B cell (primary cell): Measurements from ENCODE around the gene OPN5. TPM values are rescaled to one million over a fixed set of nuclear protein-coding genes. Genes with fewer than 3 reads are reported as not detected.

ENCODE experiments used
- ATAC-seq: fragments of 200-7000 bp; cut with Tn5 transposase; one replicate; pipeline ENCODE4 v1.10.0; 2021; ENCODE audit warnings: low read depth, mild to moderate bottlenecking, moderate number of reproducible peaks, moderate library complexity
- CTCF ChIA-PET: fragments of 350-600 bp; sonication (Branson Sonifier 250); formaldehyde crosslinking; loops from one replicate; lab custom pipeline; 2021; ENCODE audit warnings: antibody characterized with exemption, inconsistent platforms; lab: Charles Lee
- POLR2A ChIA-PET: fragments of 350-600 bp; sonication (Branson Sonifier 250); formaldehyde crosslinking; loops from one replicate; lab custom pipeline; 2021; ENCODE audit warnings: antibody characterized with exemption; lab: Charles Lee
- DNase-seq: peaks from one replicate; pipeline ENCODE4 v3.0.0; 2013
- H2AFZ ChIP-seq: 2 replicates; pipeline ENCODE4 v1.6.1; 2012; ENCODE audit warnings: mild to moderate bottlenecking, low read depth, low read length; ENCODE audit not compliant: insufficient read depth, poor library complexity, severe bottlenecking
- H3K27ac ChIP-seq, 2 donors: 1 replicate in 1 of 2; 2 replicates in 1 of 2; pipeline ENCODE4 v1.5.1; 2012 to 2013; ENCODE audit warnings: low read length in 2 of 2, mild to moderate bottlenecking in 2 of 2, moderate library complexity in 1 of 2
- H3K27me3 ChIP-seq, 4 experiments: fragments of 200-600 bp in 1 of 4; sonication (generic) in 1 of 4; replicated peaks in 1 of 4; 1 replicate in 2 of 4; 2 replicates in 2 of 4; pipeline versions ENCODE4 v1.6.1 to v1.7.0; 2013 to 2016; ENCODE audit warnings: low read length in 3 of 4, mild to moderate bottlenecking in 2 of 4, mixed read lengths in 1 of 4, moderate library complexity in 1 of 4; ENCODE audit not compliant: insufficient read depth in 4 of 4, control insufficient read depth in 3 of 4; ENCODE audit errors: control extremely low read depth in 1 of 4
- H3K36me3 ChIP-seq, 2 experiments: replicated peaks in 1 of 2; 1 replicate in 1 of 2; 2 replicates in 1 of 2; pipeline versions ENCODE4 v1.6.1 to v1.7.1; 2013; ENCODE audit warnings: low read length in 1 of 2; ENCODE audit not compliant: insufficient read depth in 2 of 2, control insufficient read depth in 1 of 2; ENCODE audit errors: control extremely low read depth in 1 of 2, extremely low read depth in 1 of 2
- H3K4me1 ChIP-seq, 2 donors: fragments of 200-600 bp in 1 of 2; sonication (generic) in 1 of 2; 1 replicate in 1 of 2; 2 replicates in 1 of 2; pipeline versions ENCODE4 v1.5.1 to v1.6.1; 2013 to 2017; ENCODE audit warnings: low read length in 2 of 2; ENCODE audit not compliant: control insufficient read depth in 2 of 2, insufficient read depth in 2 of 2
- H3K4me2 ChIP-seq: replicated peaks from 2 replicates; pipeline ENCODE3; 2012; ENCODE audit warnings: mild to moderate bottlenecking, low read depth, low read length; ENCODE audit not compliant: poor library complexity, severe bottlenecking
- H3K4me3 ChIP-seq, 5 experiments: fragments of 200-600 bp in 1 of 5; sonication (generic) in 1 of 5; 1 replicate in 3 of 5; 2 replicates in 2 of 5; pipeline versions ENCODE4 v1.5.1 to v1.7.0; 2011 to 2016; ENCODE audit warnings: low read length in 4 of 5, mild to moderate bottlenecking in 4 of 5, low read depth in 2 of 5, control low read depth in 1 of 5, moderate library complexity in 1 of 5; ENCODE audit not compliant: insufficient read depth in 1 of 5; ENCODE audit errors: control extremely low read depth in 1 of 5, extremely low read depth in 1 of 5
- H3K79me2 ChIP-seq: fragments of 200-600 bp; sonication (generic); one replicate; pipeline ENCODE4 v1.6.0; 2016; ENCODE audit warnings: low read length; ENCODE audit not compliant: control insufficient read depth, insufficient read depth
- H3K9ac ChIP-seq: fragments of 200-600 bp; sonication (generic); 2 replicates; pipeline ENCODE4 v1.6.1; 2017; ENCODE audit warnings: mild to moderate bottlenecking, low read length, moderate library complexity
- H3K9me3 ChIP-seq, 3 donors: one replicate each; pipeline versions ENCODE4 v1.6.1 to v1.7.1; 2013; ENCODE audit warnings: low read length in 2 of 3; ENCODE audit not compliant: control insufficient read depth in 2 of 3, insufficient read depth in 1 of 3; ENCODE audit errors: control extremely low read depth in 1 of 3
- H4K20me1 ChIP-seq: 2 replicates; pipeline ENCODE4 v1.6.0; 2012; ENCODE audit warnings: mild to moderate bottlenecking, low read length; ENCODE audit not compliant: insufficient read depth, control insufficient read depth, poor library complexity, severe bottlenecking
- H3K27ac Mint-ChIP-seq: one replicate; pipeline ENCODE4 v1.8.0; 2021; ENCODE audit warnings: mixed read lengths
- H3K27me3 Mint-ChIP-seq: one replicate; pipeline ENCODE4 v1.8.0; 2021; ENCODE audit warnings: mixed read lengths
- H3K4me1 Mint-ChIP-seq: one replicate; pipeline ENCODE4 v1.8.0; 2021; ENCODE audit warnings: mixed read lengths
- H3K4me3 Mint-ChIP-seq: one replicate; pipeline ENCODE4 v1.8.0; 2021; ENCODE audit warnings: mixed read lengths
- H3K9me3 Mint-ChIP-seq: one replicate; pipeline ENCODE4 v1.8.0; 2022; ENCODE audit warnings: mixed read lengths; ENCODE audit not compliant: insufficient read depth
- CTCF ChIP-seq: fragments of 200-600 bp; IDR thresholded peaks from one replicate; pipeline ENCODE4 v1.8.0; 2022; ENCODE audit warnings: antibody characterized with exemption, mild to moderate bottlenecking
- EZH2 ChIP-seq: IDR thresholded peaks from 2 replicates; pipeline ENCODE4 v1.6.1; 2012; ENCODE audit warnings: borderline replicate concordance, low read depth, mild to moderate bottlenecking, moderate library complexity, low read length; ENCODE audit not compliant: insufficient read depth, poor library complexity, severe bottlenecking
- WGBS: methylation state at CpG from one replicate; pipeline ENCODE4 v1.1.5; 2013; ENCODE audit warnings: missing lambda C conversion rate; ENCODE audit not compliant: insufficient coverage; 5-methylcytosine and 5-hydroxymethylcytosine counted together
- intact Hi-C: fragments of 100-400 bp; cut with micrococcal nuclease; formaldehyde crosslinking; loops from one replicate; pipeline ENCODE4 v1.10.0; 2022
- polyA plus RNA-seq: library from polyadenylated mRNA; depleted of rRNA; stranded (reverse); fragments of >200 nt; gene quantifications from 2 replicates; pipeline ENCODE4 v1.2.3, GENCODE V29; 2012
- total RNA-seq, 2 donors: library from RNA; stranded (reverse); fragments of 120-200 nt in 1 of 2; gene quantifications; 1 replicate in 1 of 2; 2 replicates in 1 of 2; pipeline versions ENCODE4 v1.2.3 to v1.2.4, GENCODE V29; 2013 to 2022

The OPN5 gene
- total and polyA plus RNA-seq, 2 donors (not counting 1 experiment from before 2014, with no cell fraction given): not detected

GRCh38 chr6:47846752-47847151, 64.9 kb downstream of the OPN5 start:
- ATAC-seq: no peak
- Histone ChIP-seq H3K4me2 (no peak overlapping the region), H3K36me3 (no peaks in the 10 kb centered on the region), H3K4me3 (no peak overlapping the region), H3K9ac (no peak overlapping the region), H3K79me2 (no peaks in the 10 kb centered on the region), H3K27me3 (peaks cover 0 to 3% (median 0%) of the 10 kb centered on the region in 4 experiments), H4K20me1 (no peaks in the 10 kb centered on the region), H3K4me1 (no peaks in the 10 kb centered on the region), H3K27ac (no peak overlapping the region), H2AFZ (no peak overlapping the region), H3K9me3 (no peaks in the 10 kb centered on the region)
- no peaks in the 10 kb centered on the region for H3K4me1 Mint-ChIP-seq
- H3K27me3 Mint-ChIP-seq: no peaks in the 10 kb centered on the region
- WGBS: no CpG with 5 or more reads among the region's 1 CpG
- DNase-seq: no peak
- POLR2A ChIA-PET: no interaction called here
- CTCF ChIA-PET: no interaction called here
- peaks cover 4% of the 10 kb centered on the region for H3K9me3 Mint-ChIP-seq
- H3K27ac Mint-ChIP-seq: no peak overlapping the region
- intact Hi-C loops: no loop called here
- no peak overlapping the region for H3K4me3 Mint-ChIP-seq
- TF ChIP-seq EZH2 (no peak), CTCF (no peak)

GRCh38 chr6:47851091-47851490, 69.3 kb downstream of the OPN5 start:
- DNase-seq (no peak), ATAC-seq (no peak)
- H3K9me3 Mint-ChIP-seq: peaks cover 4% of the 10 kb centered on the region
- Histone ChIP-seq H4K20me1 (no peaks in the 10 kb centered on the region), H3K27me3 (peaks cover 0 to 3% (median 0%) of the 10 kb centered on the region in 4 experiments), H3K4me1 (no peaks in the 10 kb centered on the region), H3K9me3 (no peaks in the 10 kb centered on the region), H3K36me3 (no peaks in the 10 kb centered on the region), H3K9ac (no peak overlapping the region), H3K79me2 (no peaks in the 10 kb centered on the region), H3K4me3 (no peak overlapping the region), H2AFZ (no peak overlapping the region), H3K27ac (no peak overlapping the region), H3K4me2 (no peak overlapping the region)
- intact Hi-C loops: no loop called here
- H3K27me3 Mint-ChIP-seq: no peaks in the 10 kb centered on the region
- H3K4me3 Mint-ChIP-seq: no peak overlapping the region
- WGBS: no CpG with 5 or more reads among the region's 1 CpG
- no peaks in the 10 kb centered on the region for H3K4me1 Mint-ChIP-seq
- CTCF ChIA-PET: no interaction called here
- POLR2A ChIA-PET: no interaction called here
- H3K27ac Mint-ChIP-seq: no peak overlapping the region
- TF ChIP-seq EZH2 (no peak), CTCF (no peak)
